H9 (cell line): ENCODE measurements around the gene OTUB2. TPM values are rescaled to one million over a fixed set of nuclear protein-coding genes. Genes with fewer than 3 reads are reported as not detected.

Experiments used
- DNase-seq: peaks from one replicate; pipeline ENCODE4 v3.0.0-alpha.2; 2017
- H2AFZ ChIP-seq: one replicate; pipeline ENCODE4 v1.6.1; 2013; ENCODE audit warnings: mild to moderate bottlenecking, low read length, control low read depth, moderate library complexity
- H2AK5ac ChIP-seq: 2 replicates; pipeline ENCODE4 v1.6.1; 2013; ENCODE audit warnings: low read length, control low read depth, mixed read lengths; ENCODE audit not compliant: insufficient read length
- H2BK120ac ChIP-seq: one replicate; pipeline ENCODE4 v1.6.1; 2013; ENCODE audit warnings: low read depth, mild to moderate bottlenecking, low read length, control low read depth, inconsistent platforms; ENCODE audit not compliant: poor library complexity, severe bottlenecking
- H2BK12ac ChIP-seq: 2 replicates; pipeline ENCODE4 v1.6.1; 2013; ENCODE audit warnings: low read length, control low read depth, mixed read lengths, low read depth; ENCODE audit not compliant: insufficient read length
- H2BK15ac ChIP-seq: 2 replicates; pipeline ENCODE4 v1.6.1; 2013; ENCODE audit warnings: low read depth, low read length, control low read depth
- H2BK20ac ChIP-seq: one replicate; pipeline ENCODE4 v1.6.1; 2013; ENCODE audit warnings: low read depth, mild to moderate bottlenecking, low read length, control low read depth, inconsistent platforms; ENCODE audit not compliant: poor library complexity, severe bottlenecking
- H2BK5ac ChIP-seq: 2 replicates; pipeline ENCODE4 v1.6.1; 2013; ENCODE audit warnings: low read length, control low read depth, mixed read lengths; ENCODE audit not compliant: insufficient read length
- H3K14ac ChIP-seq: 2 replicates; pipeline ENCODE4 v1.6.1; 2013; ENCODE audit warnings: low read length, control low read depth; ENCODE audit not compliant: insufficient read depth
- H3K18ac ChIP-seq: 2 replicates; pipeline ENCODE4 v1.6.1; 2013; ENCODE audit warnings: low read depth, mild to moderate bottlenecking, mixed read lengths, low read length, control low read depth; ENCODE audit not compliant: insufficient read length
- H3K23ac ChIP-seq: 2 replicates; pipeline ENCODE4 v1.6.1; 2013; ENCODE audit warnings: low read length, control low read depth, mixed read lengths, low read depth; ENCODE audit not compliant: insufficient read length
- H3K23me2 ChIP-seq: 2 replicates; pipeline ENCODE4 v1.6.1; 2013; ENCODE audit warnings: low read depth, mild to moderate bottlenecking, mixed read lengths, low read length, control low read depth; ENCODE audit not compliant: insufficient read length, poor library complexity, severe bottlenecking
- H3K27ac ChIP-seq: 2 replicates; pipeline ENCODE4 v1.5.1; 2013; ENCODE audit warnings: low read length, control low read depth, mixed read lengths, low read depth; ENCODE audit not compliant: insufficient read length
- H3K27me3 ChIP-seq: 2 replicates; pipeline ENCODE4 v1.6.1; 2013; ENCODE audit warnings: low read length, control low read depth, inconsistent platforms; ENCODE audit not compliant: insufficient read depth
- H3K4ac ChIP-seq: 2 replicates; pipeline ENCODE4 v1.6.1; 2013; ENCODE audit warnings: low read depth, mild to moderate bottlenecking, control low read depth, inconsistent platforms, low read length, moderate library complexity
- H3K4me1 ChIP-seq: 2 replicates; pipeline ENCODE4 v1.6.1; 2013; ENCODE audit warnings: low read length, control low read depth, inconsistent platforms; ENCODE audit not compliant: insufficient read depth
- H3K4me2 ChIP-seq: 2 replicates; pipeline ENCODE4 v1.6.1; 2013; ENCODE audit warnings: low read length, control low read depth, mixed read lengths; ENCODE audit not compliant: insufficient read length, insufficient read depth
- H3K56ac ChIP-seq: 2 replicates; pipeline ENCODE4 v1.6.1; 2013; ENCODE audit warnings: low read depth, mild to moderate bottlenecking, mixed read lengths, low read length, control low read depth; ENCODE audit not compliant: insufficient read length
- H3K79me1 ChIP-seq: 2 replicates; pipeline ENCODE4 v1.6.1; 2013; ENCODE audit warnings: low read depth, mild to moderate bottlenecking, moderate library complexity, low read length, control low read depth, inconsistent platforms; ENCODE audit not compliant: insufficient read depth, poor library complexity, severe bottlenecking
- H3K79me2 ChIP-seq: 2 replicates; pipeline ENCODE4 v1.6.1; 2013; ENCODE audit warnings: low read length, control low read depth, inconsistent platforms; ENCODE audit not compliant: insufficient read depth
- H3K9ac ChIP-seq: 2 replicates; pipeline ENCODE4 v1.6.1; 2013; ENCODE audit warnings: low read length, control low read depth, mixed read lengths; ENCODE audit not compliant: insufficient read length; ENCODE audit errors: extremely low read depth
- H3K9me3 ChIP-seq: one replicate; pipeline ENCODE4 v1.6.1; 2013; ENCODE audit warnings: low read depth, low read length, inconsistent platforms; ENCODE audit not compliant: control insufficient read depth
- H3T11ph ChIP-seq: one replicate; pipeline ENCODE4 v1.6.1; 2013; ENCODE audit warnings: mild to moderate bottlenecking, low read length, control low read depth, inconsistent platforms
- H4K20me1 ChIP-seq: one replicate; pipeline ENCODE4 v1.6.1; 2013; ENCODE audit not compliant: control insufficient read depth, insufficient read length, insufficient read depth
- H4K5ac ChIP-seq: 2 replicates; pipeline ENCODE4 v1.6.1; 2013; ENCODE audit warnings: low read depth, mild to moderate bottlenecking, mixed read lengths, low read length, control low read depth; ENCODE audit not compliant: insufficient read length
- H4K8ac ChIP-seq: replicated peaks from 2 replicates; pipeline ENCODE4 v1.6.1; 2013; ENCODE audit warnings: low read length, control low read depth, mixed read lengths, low read depth; ENCODE audit not compliant: insufficient read length
- H4K91ac ChIP-seq: 2 replicates; pipeline ENCODE4 v1.6.1; 2013; ENCODE audit warnings: low read depth, mild to moderate bottlenecking, moderate library complexity, mixed read lengths, low read length, control low read depth; ENCODE audit not compliant: insufficient read length
- H3K27ac Mint-ChIP-seq, 3 experiments: 2 replicates in 2 of 3; 3 replicates in 1 of 3; pipeline ENCODE4 v1.8.0; 2020 to 2021; ENCODE audit warnings: mixed read lengths in 3 of 3, mild to moderate bottlenecking in 1 of 3, moderate library complexity in 1 of 3
- H3K27me3 Mint-ChIP-seq: 2 replicates; pipeline ENCODE4 v1.8.0; 2021; ENCODE audit warnings: low read depth, mild to moderate bottlenecking, moderate library complexity, mixed read lengths
- H3K36me3 Mint-ChIP-seq, 3 experiments: 2 replicates in 2 of 3; 3 replicates in 1 of 3; pipeline ENCODE4 v1.8.0; 2020 to 2021; ENCODE audit warnings: low read depth in 3 of 3, mixed read lengths in 3 of 3; ENCODE audit not compliant: insufficient read depth in 1 of 3
- H3K4me1 Mint-ChIP-seq, 2 experiments: 2 replicates each; pipeline ENCODE4 v1.8.0; 2020; ENCODE audit warnings: mixed read lengths in 2 of 2
- H3K4me3 Mint-ChIP-seq, 2 experiments: 2 replicates in 1 of 2; 3 replicates in 1 of 2; pipeline ENCODE4 v1.8.0; 2020 to 2021; ENCODE audit warnings: mild to moderate bottlenecking in 2 of 2, mixed read lengths in 2 of 2, moderate library complexity in 1 of 2
- H3K9me3 Mint-ChIP-seq, 2 experiments: 2 replicates in 1 of 2; 3 replicates in 1 of 2; pipeline ENCODE4 v1.8.0; 2020; ENCODE audit warnings: mild to moderate bottlenecking in 2 of 2, mixed read lengths in 2 of 2, moderate library complexity in 1 of 2
- CTCF ChIP-seq: fragments of 200-600 bp; sonication (generic); conservative IDR thresholded peaks from 3 replicates; pipeline ENCODE4 v1.8.0; 2021; ENCODE audit warnings: antibody characterized with exemption, mild to moderate bottlenecking
- WGBS: extraction: QIAGEN DNeasy Blood & Tissue Kit; methylation state at CpG from one replicate; pipeline ENCODE4 v1.1.7; 2013; ENCODE audit warnings: missing lambda C conversion rate, low lambda C conversion rate, mixed read lengths; ENCODE audit not compliant: insufficient read length; ENCODE audit errors: extremely low coverage; 5-methylcytosine and 5-hydroxymethylcytosine counted together
- total RNA-seq: library from RNA; stranded (reverse); gene quantifications from 2 replicates; pipeline ENCODE4 v1.2.1, GENCODE V29; 2021

Gene OTUB2
- total RNA-seq, 1 experiment from 2014 or later = 3.6 TPM

- no peak for TF ChIP-seq CTCF
- Histone ChIP-seq H4K20me1 (no peaks in the 10 kb centered on the region), H2BK20ac (no peak overlapping the region), H3K9me3 (no peaks in the 10 kb centered on the region), H3K4me1 (no peaks in the 10 kb centered on the region), H4K91ac (no peak overlapping the region), H3K23ac (no peak overlapping the region), H3K4me2 (no peak overlapping the region), H4K5ac (no peak overlapping the region), H2BK12ac (no peak overlapping the region), H2AFZ (no peak overlapping the region), H3K4ac (no peak overlapping the region), H2BK5ac (no peak overlapping the region), H3K79me1 (no peaks in the 10 kb centered on the region), H3K14ac (no peak overlapping the region), H3K27ac (no peak overlapping the region), H2BK15ac (no peak overlapping the region), H3K27me3 (no peaks in the 10 kb centered on the region), H3K18ac (no peak overlapping the region), H2AK5ac (no peak overlapping the region), H3T11ph (no peak overlapping the region), H3K23me2 (no peaks in the 10 kb centered on the region), H3K79me2 (no peaks in the 10 kb centered on the region), H2BK120ac (no peak overlapping the region), H3K9ac (no peak overlapping the region), H4K8ac (no peak overlapping the region), H3K56ac (no peak overlapping the region)
- peaks cover 19% of the 10 kb centered on the region for H3K27me3 Mint-ChIP-seq
- H3K36me3 Mint-ChIP-seq = no peaks in the 10 kb centered on the region
- no peaks in the 10 kb centered on the region for H3K9me3 Mint-ChIP-seq
- no peak for DNase-seq
- no peak overlapping the region for H3K27ac Mint-ChIP-seq
- WGBS = no CpG with 5 or more reads among the region's 6 CpGs
- peaks cover 3 to 17% of the 10 kb centered on the region in 2 experiments; a peak in 3 of 4 replicates for H3K4me1 Mint-ChIP-seq
- H3K4me3 Mint-ChIP-seq = no peak overlapping the region
Measured at GRCh38 chr14:94014382-94014781, 11.8 kb upstream of the OTUB2 start.
